ENCODE data around the gene TMEM63A. TPM values are rescaled to one million over a fixed set of nuclear protein-coding genes. Genes with fewer than 3 reads are reported as not detected.

The TMEM63A gene
- polyA plus RNA-seq, 1 donor (not counting 4 experiments of a cell fraction or from before 2014, with no cell fraction given), result 16.5 TPM

GRCh38 chr1:225825607-225826007 lies 56.6 kb downstream of the TMEM63A start:
- H3K4me1 ChIP-seq (ENCODE audit: control insufficient read depth, extremely low read depth, insufficient read depth, low read length), result peaks cover 5% of the 10 kb centered on the region
- DNase-seq (ENCODE audit: low read depth, low spot score), result no peak
- H3K36me3 ChIP-seq (ENCODE audit: control insufficient read depth in 2 of 2, extremely low read depth in 1 of 2, insufficient read depth in 2 of 2, low read length in 2 of 2), result no peaks in the 10 kb centered on the region
- FAIRE-seq, result no peak
- no peaks in the 10 kb centered on the region for H3K9me3 ChIP-seq (ENCODE audit: control insufficient read depth, low read depth, low read length)
- H3K4me2 ChIP-seq (ENCODE audit: control insufficient read depth, extremely low read depth, insufficient read depth, low read depth, low read length), result no peak overlapping the region
- no peaks in the 10 kb centered on the region for H3K27me3 ChIP-seq (ENCODE audit: control insufficient read depth, extremely low read depth, insufficient read depth, low read length)
- no peak overlapping the region for H2AFZ ChIP-seq (ENCODE audit: control insufficient read depth, low read length)
- H4K20me1 ChIP-seq (ENCODE audit: control insufficient read depth, extremely low read depth, insufficient read depth, low read length), result no peaks in the 10 kb centered on the region
- dilution Hi-C loops (cut with MboI; ENCODE audit: extremely low pct_ligation_motif_present, low sequenced_read_pairs), result no loop called here
- H3K9ac ChIP-seq (ENCODE audit: control insufficient read depth, extremely low read depth, insufficient read depth, low read length), result no peak overlapping the region
- TF ChIP-seq EZH2 (IDR thresholded peaks at IDR 0.05; ENCODE audit: low read length) (no peak), CTCF (optimal IDR thresholded peaks at IDR 0.05 in 1 of 3, IDR thresholded peaks at IDR 0.05 in 1 of 3, conservative IDR thresholded peaks at IDR 0.05 in 1 of 3; ENCODE audit: extremely low read depth in 1 of 3, insufficient read depth in 2 of 3, low read length in 3 of 3) (no peak)
- no peaks in the 10 kb centered on the region for H3K79me2 ChIP-seq (ENCODE audit: control insufficient read depth, insufficient read depth, low read length)
- no peak overlapping the region for H3K27ac ChIP-seq (ENCODE audit: control insufficient read depth, insufficient read depth, low read length)
- H3K4me3 ChIP-seq (ENCODE audit: control insufficient read depth in 2 of 3, extremely low read depth in 1 of 3, insufficient read depth in 2 of 3, low read depth in 1 of 3, low read length in 3 of 3), result no peak overlapping the region
- H3K9me1 ChIP-seq (ENCODE audit: control insufficient read depth, extremely low read depth, insufficient read depth, low read length), result peaks cover 3% of the 10 kb centered on the region

- H4K20me1 ChIP-seq (ENCODE audit: control insufficient read depth, extremely low read depth, insufficient read depth, low read length), result no peaks in the 10 kb centered on the region
- no peak overlapping the region for H3K27ac ChIP-seq (ENCODE audit: control insufficient read depth, insufficient read depth, low read length)
- DNase-seq (ENCODE audit: low read depth, low spot score) (no peak), FAIRE-seq (no peak)
- H2AFZ ChIP-seq (ENCODE audit: control insufficient read depth, low read length), result no peak overlapping the region
- H3K4me2 ChIP-seq (ENCODE audit: control insufficient read depth, extremely low read depth, insufficient read depth, low read depth, low read length), result no peak overlapping the region
- no peaks in the 10 kb centered on the region for H3K36me3 ChIP-seq (ENCODE audit: control insufficient read depth in 2 of 2, extremely low read depth in 1 of 2, insufficient read depth in 2 of 2, low read length in 2 of 2)
- no peaks in the 10 kb centered on the region for H3K79me2 ChIP-seq (ENCODE audit: control insufficient read depth, insufficient read depth, low read length)
- H3K27me3 ChIP-seq (ENCODE audit: control insufficient read depth, extremely low read depth, insufficient read depth, low read length), result no peaks in the 10 kb centered on the region
- peaks cover 5% of the 10 kb centered on the region for H3K4me1 ChIP-seq (ENCODE audit: control insufficient read depth, extremely low read depth, insufficient read depth, low read length)
- TF ChIP-seq EZH2 (IDR thresholded peaks at IDR 0.05; ENCODE audit: low read length) (no peak), CTCF (optimal IDR thresholded peaks at IDR 0.05 in 1 of 3, IDR thresholded peaks at IDR 0.05 in 1 of 3, conservative IDR thresholded peaks at IDR 0.05 in 1 of 3; ENCODE audit: extremely low read depth in 1 of 3, insufficient read depth in 2 of 3, low read length in 3 of 3) (no peak)
- no peak overlapping the region for H3K9ac ChIP-seq (ENCODE audit: control insufficient read depth, extremely low read depth, insufficient read depth, low read length)
- H3K9me1 ChIP-seq (ENCODE audit: control insufficient read depth, extremely low read depth, insufficient read depth, low read length), result peaks cover 3% of the 10 kb centered on the region
- H3K9me3 ChIP-seq (ENCODE audit: control insufficient read depth, low read depth, low read length), result no peaks in the 10 kb centered on the region
- dilution Hi-C loops (cut with MboI; ENCODE audit: extremely low pct_ligation_motif_present, low sequenced_read_pairs), result no loop called here
- H3K4me3 ChIP-seq (ENCODE audit: control insufficient read depth in 2 of 3, extremely low read depth in 1 of 3, insufficient read depth in 2 of 3, low read depth in 1 of 3, low read length in 3 of 3), result no peak overlapping the region
Observed at GRCh38 chr1:225825078-225825477, 57.1 kb downstream of the TMEM63A start.

All from keratinocyte (primary cell).